COLO829 (cell line): ENCODE measurements around the gene BCAS1.

Experiments used
- DNase-seq: peaks from one replicate; pipeline ENCODE4 v3.0.0; 2012; ENCODE audit warnings: low spot score

BCAS1 gene

DNA sequence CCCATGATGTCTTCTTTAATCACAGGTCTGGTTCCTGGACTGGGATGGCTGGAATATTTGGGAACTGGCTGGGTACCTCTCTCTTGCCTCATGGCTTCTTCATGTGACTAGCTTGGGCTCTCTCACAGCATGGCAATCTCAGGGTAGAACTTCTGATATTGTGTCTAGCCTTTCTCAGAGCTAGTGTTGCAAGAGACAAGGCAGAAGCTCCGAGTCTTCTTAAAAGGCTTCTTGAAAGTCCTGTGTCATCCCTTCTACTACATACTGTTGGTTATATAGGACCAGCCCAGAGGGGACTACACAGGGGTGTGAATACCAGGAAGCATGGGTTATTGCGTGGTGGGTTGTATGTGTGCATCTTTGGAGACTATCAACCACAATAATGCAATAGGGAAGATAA lies 23.3 kb downstream of the BCAS1 start:
- DNase-seq: no peak

DNA sequence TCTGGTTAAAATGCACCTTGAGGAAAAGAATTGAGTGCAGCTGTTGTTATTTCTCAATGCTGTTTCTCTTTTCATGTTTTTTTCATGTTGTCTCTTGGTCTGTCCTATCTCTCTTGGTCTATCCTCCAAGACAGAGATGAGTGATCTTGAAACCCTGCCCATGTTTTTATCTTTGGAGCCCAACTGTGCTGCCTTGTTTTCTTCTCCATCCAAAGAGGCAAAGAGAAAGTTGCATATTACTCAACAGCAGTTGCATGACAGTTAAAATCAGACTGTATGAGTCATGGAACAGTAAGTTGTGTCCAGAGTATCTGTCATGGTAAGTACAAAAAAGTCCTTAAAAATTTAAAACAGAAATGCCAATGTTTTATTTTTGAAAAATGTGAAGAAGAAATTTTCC lies 26.2 kb downstream of the BCAS1 start:
- no peak for DNase-seq

DNA sequence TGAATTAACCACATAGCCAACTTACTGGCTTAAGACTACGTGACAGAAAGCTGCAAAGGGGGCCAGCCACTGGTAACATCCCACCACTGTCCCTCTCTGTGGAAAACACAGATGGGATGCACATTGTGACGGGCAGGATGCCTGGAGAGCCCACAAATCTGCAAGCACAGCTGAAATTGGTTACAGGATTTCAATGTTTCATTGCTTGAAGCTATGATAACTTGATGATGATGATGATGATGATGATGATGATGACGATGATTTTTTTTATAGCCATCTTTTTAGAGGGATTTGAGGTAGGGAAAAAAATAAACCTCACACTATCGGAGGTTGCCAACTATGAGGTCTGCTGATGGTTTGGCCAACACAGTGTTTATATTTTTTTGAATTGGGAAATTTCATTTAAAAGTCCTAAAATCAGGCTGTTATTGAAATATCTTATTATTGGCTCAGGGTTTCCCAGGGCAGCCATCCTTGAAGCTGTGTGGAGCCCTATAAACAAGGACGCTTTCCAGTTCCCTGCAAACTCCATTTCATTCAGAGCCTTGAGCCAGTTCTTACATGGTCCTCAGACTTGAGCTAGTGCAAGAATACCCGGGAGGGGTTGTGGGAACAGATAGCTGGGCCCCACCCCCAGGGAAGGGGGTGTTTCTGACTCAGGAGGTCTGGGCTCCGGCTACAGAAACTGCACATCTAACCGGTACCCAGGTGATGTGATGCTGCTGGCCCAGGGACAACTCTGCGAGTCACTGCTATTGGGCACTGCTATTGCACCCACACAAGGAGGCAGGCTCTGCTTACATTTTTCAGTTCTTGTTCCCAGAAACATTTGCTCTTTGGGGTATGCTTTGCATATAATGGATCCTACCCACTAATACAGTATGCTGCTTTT lies 27.1 kb downstream of the BCAS1 start:
- no peak for DNase-seq

DNA sequence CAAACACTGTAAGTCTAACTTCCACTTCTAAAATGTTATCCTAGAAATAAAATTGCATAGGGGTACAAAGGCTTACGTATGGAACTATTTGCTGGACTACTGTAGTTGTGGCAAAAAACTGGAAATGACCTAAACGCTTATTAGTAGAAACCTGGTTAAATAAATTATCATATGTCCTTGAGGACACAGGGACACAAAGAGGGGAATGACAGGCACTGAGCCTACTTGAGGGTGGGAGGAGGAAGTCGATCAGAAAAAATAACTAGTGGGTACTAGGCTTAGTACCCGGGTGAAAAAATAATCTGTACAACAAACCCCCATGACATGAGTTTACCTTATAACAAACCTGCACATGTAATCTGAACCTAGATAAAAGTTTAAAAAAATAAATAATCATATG lies 28.4 kb downstream of the BCAS1 start:
- no peak for DNase-seq

DNA sequence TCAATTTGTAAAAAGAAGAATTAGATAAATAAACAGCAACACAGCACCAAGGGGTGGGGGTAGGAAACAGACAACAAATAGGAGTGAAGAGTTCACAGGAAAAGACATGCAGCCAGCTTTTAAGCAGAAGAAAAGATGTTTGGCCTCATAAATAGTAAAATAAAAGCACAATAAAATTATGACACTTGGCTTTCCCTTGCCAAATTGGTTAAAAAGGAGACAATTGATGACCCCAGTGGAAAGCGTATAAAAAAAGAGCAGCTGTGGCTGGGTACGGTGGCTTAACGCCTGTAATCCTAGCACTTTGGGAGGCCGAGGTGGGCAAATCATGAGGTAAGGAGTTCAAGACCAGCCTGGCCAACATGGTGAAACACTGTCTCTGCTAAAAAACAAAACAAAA lies 29.1 kb downstream of the BCAS1 start:
- DNase-seq: no peak

DNA sequence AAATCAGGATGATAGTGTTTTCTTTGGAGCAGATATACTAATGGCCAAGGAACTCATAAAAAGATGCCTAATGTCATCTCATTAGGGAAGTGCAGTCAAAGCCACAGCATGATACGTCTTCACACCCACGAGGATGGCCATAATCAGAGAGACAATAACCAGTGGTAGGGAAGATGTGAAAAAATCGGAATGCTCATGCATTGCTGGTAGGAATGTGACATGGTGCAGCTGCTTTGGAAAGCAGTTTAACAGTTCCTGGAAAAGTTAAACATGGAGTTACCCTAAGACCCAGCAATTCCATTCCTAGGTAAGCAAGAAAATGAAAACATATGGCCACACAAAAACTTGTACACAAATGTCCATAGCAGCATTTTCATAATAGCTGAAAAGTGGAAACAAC lies 29.9 kb downstream of the BCAS1 start:
- DNase-seq: no peak

DNA sequence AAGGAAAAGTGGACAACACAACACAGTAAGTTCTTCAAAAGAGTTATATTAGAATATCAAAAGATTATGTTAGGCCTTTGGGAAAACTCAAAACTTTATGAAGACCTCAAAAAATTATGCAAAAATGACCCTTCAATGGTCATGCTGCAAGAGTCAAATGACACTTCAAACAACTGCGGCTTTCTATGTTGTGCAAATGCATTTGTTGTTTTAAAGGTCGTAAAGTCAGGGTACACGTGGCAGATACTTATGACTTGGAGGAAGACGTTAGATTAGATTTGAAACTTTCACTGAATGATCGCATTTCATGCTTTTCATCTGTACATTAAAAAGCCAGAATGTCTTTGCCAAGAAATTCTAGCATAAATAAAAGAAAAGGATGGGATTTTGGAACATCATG lies 31.4 kb downstream of the BCAS1 start:
- DNase-seq: no peak

DNA sequence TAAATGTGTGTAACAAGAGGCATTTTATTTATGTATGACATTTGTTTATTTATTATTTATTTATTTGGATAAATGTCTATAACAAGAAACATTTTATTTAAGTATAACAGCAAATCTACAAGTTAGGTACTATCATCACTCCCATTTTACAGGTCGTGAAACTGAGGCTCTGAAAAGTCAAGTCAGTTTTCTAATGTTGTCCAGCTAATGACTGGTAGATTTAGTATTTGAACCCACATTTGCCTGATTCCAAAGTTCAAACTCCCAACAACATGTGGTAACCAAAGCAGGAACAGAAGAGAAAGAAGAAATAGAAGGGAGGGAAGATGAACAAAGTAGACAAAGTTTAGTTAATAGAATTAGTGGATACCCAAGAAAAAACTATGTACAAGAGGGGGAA lies 32.9 kb downstream of the BCAS1 start:
- DNase-seq: no peak

DNA sequence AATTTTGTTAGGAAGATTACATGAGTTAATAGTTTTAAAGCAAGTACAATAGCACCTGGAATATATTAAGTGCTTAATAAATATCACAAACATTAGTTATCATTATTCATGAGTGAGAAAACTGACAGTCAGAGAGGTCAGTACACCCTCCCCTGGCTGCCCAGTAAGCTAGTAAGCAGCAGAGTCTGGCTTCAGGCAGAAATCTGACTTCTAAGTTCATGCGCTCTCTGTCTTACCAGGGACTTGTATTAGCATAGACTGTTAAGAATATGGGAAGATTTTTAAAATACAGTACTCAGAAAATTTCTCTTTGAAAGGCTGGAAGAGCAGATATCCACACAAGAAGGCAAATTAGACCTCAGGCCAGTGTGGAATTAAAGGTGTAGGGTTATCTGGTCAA lies 40.8 kb downstream of the BCAS1 start:
- no peak for DNase-seq

DNA sequence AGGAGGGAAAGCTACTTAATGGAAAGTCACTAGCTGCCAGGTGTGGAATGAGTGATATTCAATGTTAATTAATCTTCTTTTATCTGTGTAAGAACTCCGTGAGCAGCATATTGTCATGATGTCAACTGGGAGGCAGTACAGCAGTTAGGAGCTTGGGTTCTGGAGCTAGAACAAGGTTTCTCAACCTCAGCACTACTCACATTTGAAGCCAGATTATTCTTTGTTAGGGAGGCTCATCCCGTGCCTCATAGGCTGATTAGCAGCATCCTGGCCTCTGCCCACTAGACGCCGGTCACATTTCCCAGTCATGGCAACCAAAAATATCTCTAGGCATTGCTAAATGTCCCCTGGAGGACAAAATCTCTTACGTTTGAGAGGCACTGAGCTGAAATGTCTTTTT lies 41.2 kb downstream of the BCAS1 start:
- no peak for DNase-seq

DNA sequence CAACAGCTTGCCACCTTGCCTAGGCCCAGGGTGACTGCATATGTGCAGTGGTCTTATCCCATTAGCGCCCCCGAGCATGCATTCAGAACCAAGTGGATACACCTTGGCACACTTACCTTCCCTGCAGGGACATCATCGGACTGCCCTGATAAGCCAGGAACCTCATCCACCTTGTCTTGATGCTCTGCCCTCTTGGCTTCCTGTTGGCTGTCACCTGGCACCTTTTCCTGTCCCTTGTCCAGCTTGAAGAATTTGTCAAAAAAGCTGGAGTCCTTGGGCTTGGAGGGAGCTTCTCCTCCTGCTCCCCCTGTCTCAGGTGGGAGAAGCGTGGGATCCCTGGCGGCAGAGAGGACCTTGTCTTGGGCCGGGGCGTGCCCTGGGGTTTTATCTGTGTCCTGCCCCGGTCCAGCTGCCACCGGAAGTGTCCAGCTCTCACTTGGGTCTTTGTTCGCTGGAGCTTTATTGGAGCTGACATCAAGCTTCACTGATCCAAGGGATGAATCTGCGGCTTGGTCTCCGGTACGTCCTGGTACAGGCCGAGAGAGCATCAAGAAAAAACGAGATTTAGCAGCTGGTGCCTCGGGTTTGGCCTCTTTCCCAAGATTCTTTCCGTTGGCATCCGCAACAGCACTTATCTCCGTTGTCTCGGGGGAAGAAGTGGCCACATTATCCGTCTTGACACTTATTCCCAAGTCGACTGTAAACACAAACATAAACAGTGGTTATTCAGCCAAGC lies 42.0 kb downstream of the BCAS1 start:
- no peak for DNase-seq

DNA sequence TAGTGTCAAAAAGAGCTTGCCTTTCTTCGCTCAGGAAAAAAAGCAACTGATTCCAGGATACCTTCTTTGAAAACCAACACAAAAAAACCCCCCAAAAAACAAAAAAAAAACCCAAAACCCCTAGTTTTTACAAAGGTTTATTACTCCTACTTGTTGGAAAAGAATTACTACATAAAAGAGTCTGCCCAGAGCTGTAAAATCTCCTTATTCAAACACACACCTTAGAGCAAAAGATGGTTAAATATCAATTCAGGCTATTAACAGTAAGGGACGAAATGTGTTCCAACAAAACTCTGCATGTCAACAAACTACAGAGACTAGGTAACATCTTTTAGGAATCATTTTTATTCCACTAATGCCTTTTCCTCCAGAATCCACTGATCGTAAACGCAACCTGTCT lies 42.7 kb downstream of the BCAS1 start:
- no peak for DNase-seq

DNA sequence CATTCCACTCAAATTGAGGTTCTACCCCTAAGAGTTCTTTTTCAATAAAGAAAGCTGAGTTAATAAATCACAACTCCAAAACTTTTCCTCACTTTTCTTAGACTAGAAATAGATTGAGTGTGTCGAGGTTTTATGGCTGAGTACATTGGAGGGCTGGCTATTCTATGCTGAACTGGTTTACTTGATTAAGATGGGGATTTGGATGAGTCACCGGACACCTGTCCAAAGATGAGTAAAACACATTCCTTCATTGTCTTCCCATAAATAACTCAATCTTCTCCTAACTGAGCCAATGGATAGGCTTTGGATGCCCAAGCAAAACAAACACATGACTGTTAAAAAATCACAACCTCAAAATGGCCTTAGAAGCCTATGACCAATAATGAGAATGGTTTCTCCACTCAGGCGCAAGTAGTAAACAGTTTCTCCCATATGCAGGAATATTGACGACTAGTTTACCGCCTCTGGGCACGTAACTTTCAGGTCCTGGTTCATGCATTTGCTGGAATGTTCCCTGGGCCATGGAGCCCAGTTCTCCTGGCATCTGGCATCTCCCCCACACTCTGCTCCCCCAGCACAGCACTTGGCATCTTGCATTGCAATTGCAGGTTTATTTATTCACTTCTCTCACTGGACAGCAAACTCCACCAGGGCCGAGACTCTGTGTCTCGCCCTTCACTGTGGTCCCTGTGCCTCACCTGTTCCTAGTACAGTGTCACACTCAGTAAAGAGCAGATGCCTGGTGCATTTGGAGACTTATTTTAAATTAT lies 43.9 kb downstream of the BCAS1 start:
- DNase-seq: no peak

DNA sequence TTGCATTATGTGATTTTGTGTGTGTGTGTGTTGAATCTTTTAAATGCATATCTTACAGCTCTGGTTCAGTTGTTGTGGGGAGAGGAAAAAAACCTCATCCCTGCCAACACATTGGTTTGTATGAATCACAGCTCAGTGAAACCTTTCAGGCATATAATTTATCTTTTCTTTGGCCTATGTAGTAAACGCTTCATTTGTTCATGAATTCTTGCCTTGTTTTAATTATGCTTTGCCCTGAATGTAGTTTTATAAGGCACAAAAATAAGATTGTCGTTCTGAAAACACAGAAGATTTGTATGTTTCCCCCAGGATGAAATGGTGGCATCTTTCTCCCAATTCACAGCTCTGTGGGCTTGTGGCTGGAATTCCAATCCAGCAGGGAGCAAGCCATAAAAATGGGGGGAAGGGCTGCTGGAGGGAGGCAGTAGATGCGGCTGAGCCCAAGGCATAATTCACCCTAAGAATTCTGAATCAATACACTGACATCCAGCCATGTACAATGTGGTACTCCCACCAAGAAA lies 45.1 kb downstream of the BCAS1 start:
- DNase-seq: peak; percentile 83

DNA sequence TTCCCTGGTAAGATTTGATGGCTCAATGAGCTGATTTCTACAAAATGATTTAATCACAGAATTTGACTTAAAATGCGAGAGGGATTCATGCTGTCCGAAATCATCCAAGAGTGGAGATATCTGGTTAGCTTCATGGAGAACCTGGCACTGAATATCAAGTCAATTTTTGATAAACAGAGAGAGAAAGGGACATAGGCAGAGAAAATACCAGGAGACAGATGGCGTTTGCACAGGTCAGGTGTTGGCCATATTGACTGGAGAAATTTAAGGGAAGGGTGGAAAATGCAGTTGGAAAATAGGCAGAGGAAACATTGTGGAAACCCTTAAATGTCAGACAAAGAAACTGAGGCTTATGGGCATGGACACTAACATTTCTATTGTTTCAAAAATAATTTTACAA lies 47.0 kb downstream of the BCAS1 start:
- DNase-seq: no peak

DNA sequence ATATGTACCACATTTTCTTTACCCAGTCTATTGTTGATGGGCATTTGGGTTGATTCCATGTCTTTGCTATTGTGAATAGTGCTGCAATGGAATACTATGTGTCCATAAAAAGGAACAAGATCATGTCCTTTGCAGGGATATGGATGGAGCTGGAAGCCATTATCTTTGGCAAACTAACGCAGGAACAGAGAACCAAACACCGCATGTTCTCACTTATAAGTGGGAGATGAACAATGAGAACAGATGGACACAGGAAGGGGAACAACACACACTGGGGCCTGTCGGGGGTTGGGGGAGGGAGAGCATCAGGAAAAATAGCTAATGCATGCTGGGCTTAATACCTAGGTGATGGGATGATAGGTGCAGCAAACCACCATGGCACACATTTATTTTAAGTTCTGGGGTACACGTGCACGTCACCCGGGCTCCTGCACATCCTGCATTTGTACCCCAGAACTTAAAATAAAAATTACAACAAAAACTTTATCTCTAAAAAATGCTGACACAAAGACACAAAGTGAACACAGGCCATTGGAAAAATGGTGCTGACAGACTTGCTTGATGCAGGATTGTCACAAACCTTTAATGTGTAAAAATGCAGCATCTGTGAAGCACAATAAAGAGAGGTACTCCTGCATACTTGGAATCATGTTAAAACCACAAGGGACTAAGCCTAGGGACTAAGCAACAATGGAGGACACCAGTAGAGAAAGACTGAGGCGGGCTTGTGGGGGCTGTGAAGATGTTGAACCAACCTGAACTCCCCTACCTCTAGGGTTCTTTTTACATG lies 48.8 kb downstream of the BCAS1 start:
- no peak for DNase-seq

DNA sequence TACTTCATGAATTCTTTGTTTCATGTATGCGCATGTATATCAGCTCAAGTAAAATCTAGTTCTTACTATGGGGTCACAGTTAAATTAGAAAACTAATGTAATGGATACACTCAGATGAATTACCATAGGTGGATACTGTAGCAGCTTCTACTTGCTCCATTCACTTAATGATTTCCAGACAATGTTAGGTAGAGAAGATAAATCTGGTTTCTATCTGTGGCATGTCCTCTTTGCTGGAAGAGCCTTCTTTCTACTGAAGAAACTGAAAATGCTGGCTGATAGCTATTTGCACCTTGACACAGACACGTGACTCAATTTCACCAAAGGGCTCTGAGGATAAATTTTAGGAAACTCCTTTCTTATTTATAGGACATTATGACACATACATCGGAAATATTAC lies 49.5 kb downstream of the BCAS1 start:
- DNase-seq: no peak

DNA sequence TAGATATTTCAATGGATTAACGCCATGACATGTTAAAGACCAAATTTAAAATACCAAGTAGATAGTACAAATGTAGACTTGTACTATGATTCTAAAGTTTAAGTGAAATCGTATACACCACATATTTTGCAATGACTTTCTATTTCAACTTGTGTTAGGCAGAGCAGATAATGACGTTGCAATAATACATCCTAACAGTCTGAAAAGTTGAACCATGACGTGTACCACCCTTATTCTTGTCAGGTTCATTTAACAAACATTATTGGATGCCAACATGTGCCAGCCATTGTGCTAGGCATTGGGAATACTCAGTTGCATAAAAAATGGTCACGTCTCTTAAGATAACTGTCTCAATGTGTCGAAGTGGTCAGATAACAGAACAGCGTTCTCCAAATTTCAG lies 50.0 kb downstream of the BCAS1 start:
- DNase-seq: no peak

DNA sequence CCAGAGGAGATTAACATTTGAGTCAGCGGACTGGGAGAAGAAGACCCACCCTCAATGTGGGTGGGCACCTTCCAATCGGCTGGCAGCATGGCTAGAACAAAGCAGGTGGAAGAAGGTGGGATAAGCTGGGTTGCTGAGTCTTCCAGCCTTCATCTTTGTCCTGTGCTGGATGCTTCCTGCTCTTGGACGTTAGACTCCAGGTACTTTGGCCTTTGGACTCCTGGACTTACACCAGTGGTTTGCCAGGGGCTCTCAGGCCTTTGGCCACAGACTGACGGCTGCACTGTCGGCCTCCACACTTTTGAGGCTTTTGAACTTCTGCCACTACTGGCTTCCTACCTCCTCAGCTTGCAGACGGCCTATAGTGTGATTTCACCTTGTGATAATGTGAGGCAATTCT lies 50.8 kb downstream of the BCAS1 start:
- DNase-seq: no peak

DNA sequence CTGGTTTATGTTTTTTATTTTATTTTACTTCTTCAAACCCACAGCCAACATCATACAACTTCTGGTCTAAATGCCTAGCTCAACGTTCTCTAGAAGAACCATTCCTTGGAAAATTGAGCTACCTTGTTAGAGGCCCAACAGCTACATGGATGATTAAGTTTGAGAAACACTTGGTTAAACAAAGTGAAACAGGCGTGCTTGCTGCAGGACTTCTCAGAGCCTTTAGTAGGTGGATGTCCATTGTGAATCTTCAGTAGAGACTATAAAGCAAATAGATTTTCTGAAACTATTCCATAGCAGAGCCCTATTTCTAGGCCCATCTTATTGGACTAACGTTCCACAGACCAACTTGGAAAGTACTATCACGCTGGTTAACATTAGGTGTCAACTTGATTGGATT lies 51.3 kb downstream of the BCAS1 start:
- DNase-seq: no peak

DNA sequence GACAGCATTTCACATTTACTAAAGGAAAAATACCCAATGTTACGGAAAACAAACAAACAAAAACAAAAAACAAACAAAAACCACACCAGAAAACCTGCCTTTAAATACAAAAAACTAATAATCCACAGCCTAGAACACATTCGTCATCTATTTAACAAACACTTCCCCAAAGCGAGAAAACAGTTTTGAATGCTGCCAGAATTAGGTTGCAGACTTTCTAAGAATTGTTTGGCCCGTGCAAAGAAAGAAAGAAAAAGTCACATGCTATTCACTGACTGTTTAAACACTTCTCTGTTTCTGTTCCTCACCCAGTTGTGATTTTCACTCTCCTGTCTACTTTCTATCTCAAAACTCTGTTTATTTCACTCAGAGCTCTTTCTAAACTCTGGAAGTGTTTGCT lies 52.5 kb downstream of the BCAS1 start:
- no peak for DNase-seq

DNA sequence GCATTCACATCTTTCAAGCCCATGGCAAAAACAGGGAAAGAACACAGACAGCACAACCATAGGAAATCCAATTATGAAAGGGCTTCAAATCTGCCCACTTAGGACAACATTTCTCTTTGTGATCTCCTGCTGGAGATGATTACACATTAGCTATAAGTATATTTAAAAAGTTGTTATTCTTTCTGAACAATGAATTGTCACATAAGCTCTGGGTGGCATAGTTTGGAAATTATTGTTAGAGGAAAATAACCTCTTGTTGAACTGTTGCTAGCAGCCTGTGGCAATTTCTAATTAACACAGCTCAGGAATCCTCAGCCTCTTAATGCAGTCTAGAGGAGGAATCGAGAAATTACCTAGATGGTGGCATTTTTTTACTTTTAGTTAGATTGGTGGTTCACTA lies 54.9 kb downstream of the BCAS1 start:
- no peak for DNase-seq
